Measurements from ENCODE around the gene DCPS. TPM values are rescaled to one million over a fixed set of nuclear protein-coding genes. Genes with fewer than 3 reads are reported as not detected.
"Not testable (repeated sequence)": the region's sequence is repeated elsewhere in the genome, so short reads cannot be mapped to it uniquely, and the experiment has no call there.

The DCPS gene
- total RNA-seq, 4 donors from 2014 or later = 15.1 to 23.4 (median 16.7) TPM

GRCh38 chr11:126391970-126392632 is 88.2 kb downstream of the DCPS start:
- no peak for DNase-seq (ENCODE audit: low spot score in 2 of 2)
- intact Hi-C loops (cut with DNase I; ENCODE audit: low total_unique reads) = no loop called here

GRCh38 chr11:126392633-126393013 is 88.8 kb downstream of the DCPS start:
- no peak overlapping the region for H3K4me3 ChIP-seq (ENCODE audit: low read depth, poor library complexity, severe bottlenecking)
- intact Hi-C loops (cut with DNase I; ENCODE audit: low total_unique reads) = no loop called here
- TF ChIP-seq POLR2A (IDR thresholded peaks at IDR 0.05) (no peak), CTCF (IDR thresholded peaks at IDR 0.05) (no peak)
- 21 to 41% methylated on average over 4 of the region's 4 CpGs for WGBS, 2 donors
- DNase-seq (ENCODE audit: low spot score in 2 of 2) = no peak

More at GRCh38 chr11:126391970-126392632, 88.2 kb downstream of the DCPS start:
- WGBS, 2 donors = 44 to 49% methylated on average over 8 of the region's 8 CpGs
- H3K4me3 ChIP-seq (ENCODE audit: low read depth, poor library complexity, severe bottlenecking) = no peak overlapping the region
- TF ChIP-seq POLR2A (IDR thresholded peaks at IDR 0.05) (no peak), CTCF (IDR thresholded peaks at IDR 0.05) (no peak)

- no peak for TF ChIP-seq POLR2A (IDR thresholded peaks at IDR 0.05)
- TF ChIP-seq CTCF (IDR thresholded peaks at IDR 0.05) = no peak
- 79 to 83% methylated on average over 5 of the region's 5 CpGs for WGBS, 2 donors
- intact Hi-C loops (cut with DNase I; ENCODE audit: low total_unique reads) = no loop called here
- DNase-seq (ENCODE audit: low spot score in 2 of 2) = no peak
- no peak overlapping the region for H3K4me3 ChIP-seq (ENCODE audit: low read depth, poor library complexity, severe bottlenecking)
Measured at GRCh38 chr11:126393143-126393542, 89.3 kb downstream of the DCPS start.

GRCh38 chr11:126394036-126394435 is 90.2 kb downstream of the DCPS start:
- no peak overlapping the region for H3K4me3 ChIP-seq (ENCODE audit: low read depth, poor library complexity, severe bottlenecking)
- no peak for TF ChIP-seq POLR2A (IDR thresholded peaks at IDR 0.05)
- TF ChIP-seq CTCF (IDR thresholded peaks at IDR 0.05) = no peak
- intact Hi-C loops (cut with DNase I; ENCODE audit: low total_unique reads) = no loop called here
- 73 to 85% methylated on average over 3 of the region's 3 CpGs for WGBS, 2 donors
- no peak for DNase-seq (ENCODE audit: low spot score in 2 of 2)

GRCh38 chr11:126394634-126395072 is 90.8 kb downstream of the DCPS start:
- 28 to 30% methylated on average over 7 of the region's 7 CpGs for WGBS, 2 donors
- DNase-seq (ENCODE audit: low spot score in 2 of 2); intact Hi-C loops (cut with DNase I; ENCODE audit: low total_unique reads); H3K4me3 ChIP-seq (ENCODE audit: low read depth, poor library complexity, severe bottlenecking): not testable (repeated sequence)

Other genes starting within 250 kb of the DCPS start
- 10 to 100 TPM; 12.3 to 21.0 (median 18.0) TPM for gene CDON, start 241.2 kb upstream of the DCPS start, total RNA-seq
- 10 to 100 TPM; 17.5 to 24.1 (median 20.7) TPM for gene RPUSD4, start 92.4 kb upstream of the DCPS start, total RNA-seq
- 10 to 100 TPM in 2 of 4 donors, 1 to 10 TPM in 2; 7.3 to 18.9 (median 9.0) TPM for gene FAM118B, start 92.3 kb upstream of the DCPS start, total RNA-seq
- 10 to 100 TPM; 56.8 to 84.7 (median 72.3) TPM for gene SRPRA, start 35.2 kb upstream of the DCPS start, total RNA-seq
- 10 to 100 TPM in 3 of 4 donors, 1 to 10 TPM in 1; 7.0 to 17.5 (median 14.0) TPM for gene FOXRED1, start 34.9 kb upstream of the DCPS start, total RNA-seq
- 10 to 100 TPM; 13.2 to 16.8 (median 15.3) TPM for gene TIRAP, start 21.0 kb upstream of the DCPS start, total RNA-seq
- 10 to 100 TPM; 12.6 to 27.0 (median 17.1) TPM for gene ST3GAL4, start 51.6 kb downstream of the DCPS start, total RNA-seq